ACHN (cell line): ENCODE data around the gene TLX2.

Experiments used
- DNase-seq: peaks from one replicate; pipeline ENCODE4 v3.0.0-alpha.2; 2015
- in situ Hi-C: cut with HindIII; loops from 2 replicates; pipeline ENCODE4 v1.10.0; 2017; ENCODE audit warnings: low sequenced_read_pairs, low pct_ligation_motif_present, low pct_unique_long_range_greater_than_20kb

TLX2 gene

DNA sequence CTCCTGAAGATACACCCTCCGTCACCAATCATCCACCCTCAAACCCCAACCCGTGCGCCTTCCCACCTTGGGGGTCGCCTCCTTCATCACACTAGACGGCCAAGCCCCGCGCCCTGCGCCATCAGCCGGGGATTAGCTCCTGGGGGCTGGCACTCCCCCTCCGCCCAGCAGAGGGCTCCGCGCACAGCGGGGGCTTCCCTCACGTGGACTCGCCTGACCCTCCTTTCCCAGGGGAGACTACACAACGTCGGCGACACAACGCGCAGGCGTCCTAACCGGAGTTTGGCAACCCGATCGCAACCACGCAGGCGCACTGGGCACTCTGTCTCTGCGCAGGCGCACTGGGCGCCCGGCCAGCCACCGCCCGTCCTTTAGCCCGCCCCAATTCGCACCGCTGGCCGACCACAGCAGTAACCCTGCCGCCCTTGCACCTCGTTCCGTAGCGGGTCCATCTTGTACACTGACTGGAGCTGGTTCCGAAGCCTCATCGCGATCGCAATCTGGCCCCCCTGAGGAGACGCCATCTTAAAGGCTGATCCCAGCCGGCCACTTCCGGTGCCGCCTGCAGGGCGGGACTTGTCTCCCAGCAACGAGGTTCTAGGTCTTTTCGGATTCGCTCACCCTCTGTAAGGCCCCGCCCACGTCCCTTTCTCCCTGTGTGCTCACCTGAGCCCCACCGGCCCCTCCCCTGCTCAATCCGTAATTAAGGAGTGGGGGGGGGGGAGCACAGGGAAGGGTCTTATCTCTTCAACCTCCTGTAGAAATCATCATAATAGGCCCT is 6.9 kb upstream of the TLX2 start, which contains the start of gene PCGF1:
Gene PCGF1, minus strand, starts transcription at position 551 of the 781 bp plus-strand sequence. Its CDS starts 27 bp downstream, at position 524.
- in situ Hi-C loops = no loop called here
- DNase-seq = peak; percentile 99

DNA sequence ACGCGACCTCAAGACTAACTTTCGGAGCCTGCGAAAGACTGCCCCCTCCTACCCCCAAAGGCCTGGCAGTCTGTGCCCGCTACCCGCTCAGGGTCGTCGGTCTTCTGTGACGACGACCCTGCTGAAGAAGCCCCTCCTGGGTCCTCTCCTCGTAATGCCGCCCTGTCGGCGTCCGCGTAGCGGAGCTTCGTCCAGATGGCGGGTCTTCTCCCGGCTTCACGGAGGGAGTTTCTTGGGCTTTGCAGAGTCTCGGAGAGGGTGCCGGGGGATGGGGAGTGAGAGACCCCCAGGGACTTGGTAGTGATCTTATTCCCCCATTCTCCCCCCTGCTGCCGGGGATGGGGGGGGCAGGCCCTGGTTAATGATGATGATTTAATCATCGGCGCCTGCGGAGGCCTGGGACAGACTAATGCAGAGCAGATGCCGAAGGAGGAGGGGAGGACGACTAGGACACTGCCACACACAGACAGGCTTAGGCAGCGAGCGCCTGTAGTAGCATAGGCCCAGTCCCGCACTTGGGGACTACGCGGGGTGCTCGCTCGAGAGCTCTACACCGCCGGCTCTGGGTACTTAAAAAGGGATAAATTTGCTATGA is 6.2 kb upstream of the TLX2 start:
- in situ Hi-C loops = no loop called here
- DNase-seq = peak; percentile 32

DNA sequence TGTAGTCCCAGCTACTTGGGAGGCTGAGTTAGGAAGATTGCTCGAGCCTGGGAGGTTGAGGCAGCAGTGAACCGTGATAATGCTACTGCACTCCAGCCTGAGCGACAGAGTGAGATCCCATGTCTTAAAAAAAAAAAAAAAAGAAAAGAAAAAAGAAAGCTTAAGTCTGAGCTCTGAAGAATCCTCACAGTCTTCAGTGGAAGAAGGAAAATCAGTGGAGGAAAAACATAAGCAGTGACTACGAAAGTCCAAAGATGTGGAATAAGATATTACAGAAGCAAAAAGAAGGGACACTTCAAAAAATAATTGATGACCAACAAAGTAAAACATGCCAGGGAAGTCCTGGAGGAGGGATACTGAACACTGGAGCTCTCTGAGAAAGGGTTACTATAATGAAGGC is 4.0 kb upstream of the TLX2 start:
- no peak for DNase-seq
- in situ Hi-C loops = no loop called here

DNA sequence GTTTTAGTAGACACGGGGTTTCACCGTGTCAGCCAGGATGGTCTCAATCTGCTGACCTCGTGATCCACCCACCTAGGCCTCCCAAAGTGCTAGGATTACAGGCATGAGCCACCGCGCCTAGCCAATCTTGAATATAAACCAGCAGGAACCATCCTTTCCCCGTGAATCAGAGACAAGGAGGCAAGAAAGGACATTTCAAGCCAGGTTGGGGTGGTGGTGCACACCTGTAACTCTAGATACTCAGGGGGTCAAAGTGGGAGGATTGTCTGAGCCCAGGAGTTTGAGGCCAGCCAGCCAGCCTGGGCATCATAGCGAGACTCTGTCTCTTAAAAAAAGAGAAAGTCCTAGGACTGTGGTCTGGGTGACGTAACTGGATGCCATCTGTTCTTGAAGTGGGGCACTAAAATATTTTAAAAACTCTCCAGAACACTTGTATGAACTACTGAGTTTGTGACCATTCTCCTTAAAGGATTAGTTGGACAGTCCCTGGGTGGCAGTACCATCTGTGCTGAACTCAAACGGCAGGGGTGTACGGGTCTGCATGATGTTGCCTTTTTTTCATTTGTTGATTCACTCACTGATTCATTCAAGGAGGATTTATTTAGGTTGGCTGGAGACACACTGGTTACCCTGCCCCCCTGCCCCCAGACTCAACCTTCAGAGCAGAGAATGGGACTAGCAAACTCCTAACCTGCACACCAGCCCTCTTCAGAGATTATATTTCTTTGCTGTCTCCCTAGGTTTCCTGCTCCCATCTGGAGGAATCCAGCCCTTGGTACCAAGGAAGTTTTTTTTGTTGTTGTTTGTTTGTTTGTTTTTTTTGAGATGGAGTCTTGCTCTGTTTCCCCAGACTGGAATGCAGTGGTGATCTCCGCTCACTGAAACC is 2.9 kb upstream of the TLX2 start:
- in situ Hi-C loops = no loop called here
- DNase-seq = no peak

DNA sequence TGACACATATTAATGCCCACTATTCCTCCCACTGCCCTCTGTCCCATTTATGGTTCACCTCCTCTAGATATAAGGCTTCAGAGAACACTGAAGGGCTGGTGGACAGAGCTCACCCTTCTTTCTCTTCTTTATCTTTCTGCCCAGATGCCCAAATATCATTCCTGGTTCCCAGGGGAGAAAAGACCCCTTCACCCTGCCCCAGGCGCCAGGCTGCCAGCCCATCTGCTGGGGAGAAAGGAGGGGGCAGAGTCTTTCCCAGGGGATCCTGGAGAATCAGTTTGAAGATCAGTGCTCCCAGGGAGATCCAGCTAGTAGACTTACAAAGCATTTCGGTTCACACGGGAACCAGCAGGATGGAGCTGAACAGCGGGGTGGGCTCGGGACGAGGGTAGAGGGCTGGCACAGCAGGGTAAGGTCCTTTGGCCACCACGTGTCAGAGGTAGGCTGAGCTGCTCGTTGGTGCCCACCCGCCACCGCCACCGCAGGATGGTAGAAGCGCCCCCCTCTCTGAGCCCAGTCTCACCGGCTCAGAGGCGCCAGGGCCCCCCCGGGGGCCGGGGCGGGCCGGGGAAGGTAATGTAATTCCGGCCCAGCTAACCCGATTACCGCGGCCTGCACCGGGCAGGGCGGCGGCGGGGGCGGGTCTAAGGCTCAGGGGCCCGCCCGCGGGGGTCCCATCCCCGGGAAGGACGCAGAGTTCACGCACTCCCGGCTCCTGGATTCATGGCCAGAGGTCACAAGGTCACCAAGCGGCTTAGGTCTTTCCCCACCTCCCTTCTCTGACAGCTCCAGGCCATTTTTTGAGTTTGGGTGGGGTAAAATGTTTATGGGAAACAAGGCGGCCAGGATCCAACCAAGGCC is 1.3 kb upstream of the TLX2 start:
- in situ Hi-C loops = no loop called here
- no peak for DNase-seq

DNA sequence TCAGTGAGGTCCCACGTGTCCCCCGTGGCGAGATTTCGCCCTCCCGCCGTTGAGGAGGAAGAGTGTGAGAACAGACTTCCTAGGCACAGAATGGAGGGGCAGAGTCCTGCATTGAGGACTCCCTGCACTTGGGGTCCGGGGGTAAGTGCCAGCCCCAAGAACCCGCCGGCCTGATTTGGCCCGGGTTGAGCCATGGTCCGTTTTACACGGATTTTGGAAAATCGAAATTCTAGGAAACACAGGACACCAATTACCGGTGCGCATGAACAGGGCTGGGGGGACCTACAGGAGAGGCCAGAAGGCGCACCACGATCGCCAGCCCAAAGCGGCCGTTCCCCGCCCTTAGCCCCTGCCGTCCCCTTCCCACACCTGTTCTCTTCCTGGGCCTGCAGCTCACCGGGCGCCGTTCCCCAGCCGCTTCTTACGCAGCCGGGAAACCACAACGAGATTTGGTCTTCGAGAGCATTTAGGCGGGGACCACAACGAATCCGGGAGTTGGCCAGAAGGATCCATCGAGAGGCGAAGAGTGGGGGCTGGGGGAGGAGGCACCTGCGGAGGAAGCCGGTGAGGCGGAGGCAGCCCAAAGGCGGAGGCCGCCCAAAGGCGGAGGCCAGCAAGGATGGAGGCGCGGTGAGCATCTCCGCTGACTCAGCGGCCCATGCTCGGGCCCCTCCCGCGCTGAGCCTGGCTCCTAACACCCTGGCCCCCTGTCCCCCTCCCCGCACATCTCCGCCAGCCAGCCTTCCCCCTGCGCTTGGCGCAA is 464 bp upstream of the TLX2 start:
- in situ Hi-C loops = no loop called here
- no peak for DNase-seq

DNA sequence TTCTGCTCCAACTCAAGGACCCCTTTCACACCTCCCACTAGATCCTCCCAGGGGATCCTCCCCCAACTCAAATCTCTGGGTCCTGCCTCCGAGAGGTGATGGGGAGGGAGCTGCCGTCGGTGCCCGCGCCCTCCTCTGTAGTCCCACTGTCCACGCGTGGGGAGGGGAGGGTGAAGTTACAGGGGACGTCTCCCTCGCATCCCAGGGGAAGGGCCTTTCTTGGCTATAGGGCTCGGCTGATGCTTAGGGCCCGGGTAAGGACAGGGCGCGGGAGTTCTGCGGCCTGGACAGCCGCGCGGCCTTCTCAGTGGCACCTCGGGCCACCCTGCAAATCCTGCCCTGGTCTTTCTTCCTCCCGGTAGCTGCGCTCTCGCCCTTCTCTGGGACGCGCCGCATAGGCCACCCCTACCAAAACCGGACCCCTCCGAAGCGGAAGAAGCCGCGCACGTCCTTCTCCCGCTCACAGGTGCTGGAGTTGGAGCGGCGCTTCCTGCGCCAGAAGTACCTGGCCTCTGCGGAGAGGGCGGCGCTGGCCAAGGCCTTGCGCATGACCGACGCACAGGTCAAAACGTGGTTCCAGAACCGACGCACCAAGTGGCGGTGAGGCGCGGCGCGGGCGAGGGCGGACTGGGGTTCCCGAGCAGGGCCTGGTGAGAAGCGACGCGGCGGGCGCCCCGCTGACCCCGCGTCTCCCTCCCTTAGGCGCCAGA is 1.2 kb downstream of the TLX2 start:
- no peak for DNase-seq
- in situ Hi-C loops = no loop called here

DNA sequence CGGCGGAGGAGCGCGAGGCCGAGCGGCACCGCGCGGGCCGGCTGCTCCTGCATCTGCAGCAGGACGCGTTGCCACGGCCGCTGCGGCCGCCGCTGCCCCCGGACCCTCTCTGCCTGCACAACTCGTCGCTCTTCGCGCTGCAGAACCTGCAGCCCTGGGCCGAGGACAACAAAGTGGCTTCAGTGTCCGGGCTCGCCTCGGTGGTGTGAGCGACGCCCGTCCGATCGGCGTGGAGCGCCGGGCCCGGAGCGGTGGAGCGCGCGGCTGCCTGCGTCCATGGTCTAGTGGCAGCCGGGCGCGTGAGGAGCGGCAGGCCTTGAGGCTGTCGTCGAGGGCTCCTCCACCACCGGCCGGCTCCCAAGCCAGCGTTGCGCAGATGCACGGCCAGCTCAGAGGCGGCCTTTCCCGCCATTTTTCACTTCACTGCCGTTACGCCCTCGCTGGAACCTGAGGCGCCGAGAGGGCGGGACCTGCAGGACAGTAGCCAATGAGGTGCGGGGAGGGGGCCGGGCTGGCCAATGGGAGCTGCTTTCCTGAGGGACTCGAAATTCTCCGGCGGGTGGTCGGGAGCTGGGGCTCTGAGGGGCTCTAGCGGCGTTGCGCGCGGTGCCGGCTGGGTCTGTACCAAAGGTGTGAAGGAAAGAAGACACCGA is 1.9 kb downstream of the TLX2 start:
- no peak for DNase-seq
- in situ Hi-C loops = no loop called here

DNA sequence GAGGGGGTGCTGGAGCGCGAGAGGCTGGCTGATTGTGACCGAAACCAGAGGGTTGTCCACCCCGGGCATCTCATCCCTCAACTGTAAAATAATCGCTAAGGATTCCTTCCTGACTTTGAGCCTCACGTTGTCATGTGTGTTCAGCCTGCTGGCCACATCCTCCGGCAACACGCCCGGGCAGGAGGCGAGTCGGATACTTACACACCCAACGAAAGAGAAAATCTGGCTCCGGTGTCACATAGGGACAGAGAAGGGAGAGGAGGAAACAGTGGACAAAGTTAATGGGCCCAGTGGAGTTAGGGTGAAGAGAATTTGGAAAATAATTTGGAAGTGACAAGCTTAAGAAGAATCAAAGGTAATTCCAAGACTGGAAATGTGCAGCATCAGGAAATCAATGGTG is 2.4 kb downstream of the TLX2 start:
- in situ Hi-C loops = no loop called here
- no peak for DNase-seq

DNA sequence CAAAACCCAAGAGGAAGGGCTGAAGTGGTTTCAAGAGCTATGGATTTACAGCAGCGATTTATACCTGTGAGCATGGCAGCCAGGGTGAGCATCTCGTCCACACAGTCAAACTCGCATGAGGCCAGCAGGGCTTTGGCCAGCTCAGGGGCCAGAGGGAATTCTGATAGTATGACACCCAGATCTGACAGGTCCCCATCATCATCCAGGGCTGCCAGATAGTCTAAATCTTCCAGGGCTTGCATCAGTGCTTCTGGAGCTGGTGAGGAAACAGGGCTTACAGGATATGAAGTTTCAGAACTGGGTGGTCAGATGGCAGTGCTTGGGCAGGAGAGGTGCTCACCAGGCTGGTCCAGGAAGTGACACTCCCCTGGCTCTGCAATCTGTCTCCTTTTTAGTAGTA is 8.3 kb downstream of the TLX2 start:
- in situ Hi-C loops = no loop called here
- no peak for DNase-seq

DNA sequence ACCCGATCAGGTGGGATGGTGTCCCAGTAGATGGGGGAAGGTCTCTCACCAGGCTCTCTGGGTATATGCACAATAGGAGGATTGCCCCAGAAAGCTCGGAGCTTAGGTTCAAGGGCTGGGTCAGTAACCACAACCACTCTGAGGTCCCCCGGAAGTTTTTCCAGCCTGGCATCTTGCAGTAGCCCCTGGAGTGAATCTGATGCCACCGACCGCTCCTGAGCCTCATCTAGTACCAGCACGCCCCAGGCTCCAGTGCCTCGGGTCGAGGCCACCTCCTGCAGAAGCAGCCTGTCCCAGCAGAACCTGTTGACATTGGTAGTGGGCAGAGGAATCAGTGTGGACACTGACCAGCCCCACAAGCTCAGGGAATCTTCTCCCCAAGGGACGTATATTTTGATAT is 9.8 kb downstream of the TLX2 start:
- no peak for DNase-seq
- in situ Hi-C loops = no loop called here

DNA sequence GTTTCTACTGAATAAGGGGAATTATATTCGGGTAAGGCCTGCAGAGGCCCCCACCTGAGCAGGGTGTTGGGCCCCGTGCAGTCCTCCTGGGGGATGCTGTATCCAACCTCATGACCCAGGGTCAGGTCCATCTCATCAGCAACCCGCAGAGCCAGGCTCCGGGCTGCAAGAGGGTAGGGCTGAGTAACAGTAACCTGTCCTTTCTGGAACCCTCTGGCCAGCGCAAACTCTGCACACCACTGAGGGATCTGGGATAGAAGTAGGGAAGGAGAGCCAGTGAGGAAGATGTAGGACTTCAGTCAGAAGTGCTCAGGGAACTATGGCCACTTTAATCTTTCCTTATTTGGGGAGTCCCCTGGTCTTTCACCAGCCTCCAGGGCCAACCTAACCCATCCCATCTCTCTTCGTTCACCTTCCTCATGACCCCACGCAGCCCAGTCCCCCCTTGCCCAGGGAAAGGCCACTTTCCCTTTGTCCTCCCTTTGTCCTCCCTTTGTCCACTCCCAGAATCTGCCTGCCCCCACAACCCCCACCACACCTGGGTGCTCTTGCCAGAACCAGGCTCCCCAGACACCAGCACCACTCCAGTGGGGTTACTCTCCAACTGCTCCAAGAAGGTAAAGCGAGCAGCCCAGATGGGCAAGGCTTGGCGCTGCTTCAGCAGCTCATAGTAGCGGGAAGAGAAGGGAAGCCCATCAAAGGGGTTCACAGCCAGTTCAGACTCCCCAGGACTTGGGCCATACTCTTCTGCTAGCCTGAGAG is 10.9 kb downstream of the TLX2 start:
- DNase-seq = no peak
- in situ Hi-C loops = no loop called here

DNA sequence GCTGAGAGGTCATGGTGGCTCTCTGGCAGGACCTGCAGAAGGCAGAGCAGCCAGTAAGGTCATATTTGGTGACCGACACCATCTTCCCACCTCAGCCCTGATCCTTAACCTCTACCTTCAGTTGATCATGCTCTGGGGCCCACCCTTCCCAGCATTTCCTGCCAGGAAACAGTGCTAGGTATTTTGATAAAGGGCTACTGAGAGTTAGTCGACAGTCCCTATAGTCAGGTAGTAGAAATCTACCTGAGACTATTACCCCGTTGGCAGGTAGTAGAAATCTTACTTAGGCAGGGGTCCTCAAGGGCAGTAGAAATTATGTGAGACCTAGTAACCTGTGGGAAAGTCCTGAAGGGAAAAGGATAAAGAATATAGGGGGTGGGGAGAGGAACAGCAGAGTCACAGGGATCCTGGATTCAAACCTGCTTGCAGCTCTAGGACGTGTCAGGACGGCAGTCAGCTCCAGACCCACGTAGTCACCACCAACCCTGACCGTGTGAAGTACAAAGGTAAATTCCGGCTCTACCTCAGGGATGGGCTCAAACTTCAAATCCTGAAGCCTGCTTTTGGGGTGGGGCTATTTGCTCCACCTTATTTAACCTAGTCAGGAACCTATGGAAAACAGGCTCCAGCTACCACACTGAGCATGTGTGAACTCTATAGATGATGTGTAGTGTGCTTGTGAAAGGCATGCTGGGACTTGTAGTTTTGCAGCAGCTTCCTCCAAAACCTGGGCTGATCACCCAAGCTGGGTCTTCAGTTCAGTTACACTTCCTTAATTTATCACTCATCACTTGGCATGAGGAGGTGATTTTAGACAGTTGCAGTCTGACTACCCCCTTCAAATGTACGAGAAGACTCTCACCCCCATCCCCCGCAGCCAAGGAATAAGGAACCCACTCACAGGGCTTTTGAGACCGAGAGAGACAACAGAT is 11.7 kb downstream of the TLX2 start, which contains the start of gene DQX1:
Gene DQX1, minus strand, starts transcription at position 515 of the 932 bp plus-strand sequence. Its CDS starts 502 bp downstream, at position 13.
- peak; percentile 20 for DNase-seq
- in situ Hi-C loops = no loop called here

DNA sequence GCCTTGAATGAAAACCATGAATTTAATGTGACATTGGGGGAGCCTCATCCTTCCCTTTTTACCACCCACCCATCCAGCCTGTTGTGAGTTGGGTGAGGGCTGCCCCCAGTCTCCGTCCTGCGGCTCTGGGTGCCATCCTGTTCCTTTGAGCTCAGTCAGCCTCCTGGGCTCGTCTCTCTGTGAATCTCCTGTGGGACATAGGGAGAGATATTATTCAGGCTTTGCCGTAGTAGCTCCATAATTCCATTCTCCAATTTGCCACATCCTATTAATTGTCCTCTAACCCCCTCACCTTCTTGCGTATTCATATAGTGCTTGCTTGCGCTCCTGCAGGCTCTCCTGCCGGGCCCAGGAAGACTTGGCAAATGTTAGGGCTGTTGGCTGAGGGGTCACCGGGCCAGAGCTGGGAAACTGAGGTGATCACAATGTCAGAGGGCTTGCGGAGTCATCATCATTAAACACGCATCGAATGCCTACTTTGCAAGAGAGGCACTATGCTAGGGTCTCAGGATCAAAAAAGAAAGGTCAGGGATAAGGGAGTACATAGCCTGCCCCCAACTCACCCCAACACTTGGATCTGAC is 12.5 kb downstream of the TLX2 start:
- in situ Hi-C loops = no loop called here
- no peak for DNase-seq

DNA sequence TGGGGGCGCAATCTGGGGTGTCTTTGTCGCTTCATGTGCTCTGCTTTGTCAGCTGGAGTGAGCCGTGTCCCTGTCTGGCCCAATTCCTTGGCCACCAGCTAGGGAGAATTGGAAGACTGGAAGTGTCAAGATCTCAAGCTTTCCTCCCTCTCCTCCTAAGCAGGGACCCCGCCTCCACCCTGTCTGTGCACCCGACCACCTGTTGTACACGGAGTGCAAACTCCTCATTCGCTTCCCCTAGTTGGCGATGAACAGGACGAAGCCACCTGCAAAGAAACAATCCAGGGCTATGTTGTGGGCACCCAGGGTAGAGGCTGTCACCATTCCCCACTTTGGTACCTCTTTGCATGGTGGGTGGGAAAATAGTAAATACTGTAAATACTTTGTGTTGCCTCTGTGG is 13.5 kb downstream of the TLX2 start:
- in situ Hi-C loops = no loop called here
- no peak for DNase-seq
